ENCODE results near the gene SULT1A1.
"Not testable (repeated sequence)": the region's sequence is repeated elsewhere in the genome, so short reads cannot be mapped to it uniquely, and the experiment has no call there.

DNA sequence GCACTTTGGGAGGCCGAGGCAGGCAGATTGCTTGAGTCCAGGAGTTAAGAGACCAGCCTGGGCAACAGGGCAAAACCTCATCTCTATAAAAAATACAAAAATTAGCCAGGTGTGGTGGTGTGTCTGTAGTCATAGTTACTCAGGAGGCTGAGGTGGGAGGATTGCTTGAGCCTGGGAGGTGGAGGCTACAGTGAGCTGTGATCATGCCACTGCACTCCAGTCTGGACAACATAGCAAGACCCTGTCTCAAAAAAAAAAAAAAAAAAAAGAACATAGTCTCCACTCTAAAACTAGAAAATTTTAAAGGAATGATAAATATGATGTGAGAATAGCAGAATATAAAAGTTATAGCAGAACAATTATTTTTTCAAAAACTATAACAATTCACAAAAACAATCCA, 10.5 kb upstream of the SULT1A1 start:
- TF ChIP-seq EZH2 (IDR thresholded peaks at IDR 0.05); POLR2AphosphoS5 (IDR thresholded peaks at IDR 0.05; ENCODE audit: borderline replicate concordance, low read depth, low read length): not testable (repeated sequence)
